Lung (tissue), 12 donors: Measurements from ENCODE around the gene USP31. TPM values are rescaled to one million over a fixed set of nuclear protein-coding genes. Genes with fewer than 3 reads are reported as not detected.

Source experiments
- ATAC-seq: fragments of 200-7000 bp; cut with Tn5 transposase; one replicate; pipeline ENCODE4 v1.9.1; 2020; ENCODE audit warnings: moderate number of reproducible peaks; ENCODE audit not compliant: insufficient read depth, low FRiP score
- DNase-seq, 3 donors: peaks; one replicate each; pipeline ENCODE4 v3.0.0-alpha.2; 2013 to 2017
- H3K27ac ChIP-seq, 2 donors: one replicate each; pipeline ENCODE4 v1.5.1; 2013; ENCODE audit warnings: mild to moderate bottlenecking in 2 of 2, moderate library complexity in 2 of 2, control low read depth in 1 of 2, inconsistent platforms in 1 of 2, low read depth in 1 of 2, low read length in 1 of 2
- H3K27me3 ChIP-seq, 3 donors: one replicate each; pipeline ENCODE4 v1.5.1; 2013; ENCODE audit warnings: low read length in 2 of 3; ENCODE audit not compliant: control insufficient read depth in 3 of 3, insufficient read depth in 3 of 3
- H3K36me3 ChIP-seq, 4 donors: one replicate each; pipeline ENCODE4 v1.5.1; 2013; ENCODE audit warnings: low read length in 4 of 4, mild to moderate bottlenecking in 1 of 4, moderate library complexity in 1 of 4; ENCODE audit not compliant: control insufficient read depth in 4 of 4, insufficient read depth in 4 of 4
- H3K4me1 ChIP-seq, 5 donors: one replicate each; pipeline ENCODE4 v1.5.1; 2013; ENCODE audit warnings: low read length in 5 of 5, mild to moderate bottlenecking in 2 of 5, moderate library complexity in 1 of 5; ENCODE audit not compliant: control insufficient read depth in 5 of 5, insufficient read depth in 5 of 5
- H3K4me3 ChIP-seq: one replicate; pipeline ENCODE4 v1.5.1; 2013; ENCODE audit warnings: mild to moderate bottlenecking, control low read depth, moderate library complexity
- H3K9ac ChIP-seq, 2 donors: one replicate each; pipeline ENCODE4 v1.5.1; 2013; ENCODE audit warnings: low read length in 2 of 2, control low read depth in 1 of 2; ENCODE audit not compliant: insufficient read depth in 1 of 2
- H3K9me3 ChIP-seq, 4 donors: one replicate each; pipeline ENCODE4 v1.5.1; 2013; ENCODE audit warnings: low read length in 3 of 4, mild to moderate bottlenecking in 1 of 4, moderate library complexity in 1 of 4; ENCODE audit not compliant: control insufficient read depth in 4 of 4, insufficient read depth in 3 of 4
- CTCF ChIP-seq: IDR thresholded peaks from 2 replicates; pipeline ENCODE4 v1.5.1; 2012; ENCODE audit warnings: mild to moderate bottlenecking; ENCODE audit errors: control extremely low read depth, extremely low read depth
- WGBS, 2 donors: extraction: QIAGEN DNeasy Blood & Tissue Kit; methylation state at CpG; one replicate each; pipeline ENCODE4 v1.1.7; 2013; 5-methylcytosine and 5-hydroxymethylcytosine counted together
- polyA plus RNA-seq, 2 donors: library from polyadenylated mRNA; stranded (reverse); fragments of 200-250 nt; gene quantifications; one replicate each; pipeline ENCODE4 v1.2.1, GENCODE V29; 2013
- total RNA-seq, 2 donors: library from RNA; depleted of rRNA in 1 of 2; stranded (reverse); fragments of >200 nt in 1 of 2; gene quantifications; one replicate each; pipeline ENCODE4 v1.2.1, GENCODE V29; 2014 to 2021
- donor health status: control.
- donor health status: control.
- donor health status: Bipolar disorder and iron deficiency.
- donor health status: healthy.
- donor health status: DM: yes; HTN: yes; CAD: no.

Gene USP31
- total and polyA plus RNA-seq, 4 donors, result 3.4 to 26.3 (median 10.0) TPM

GRCh38 chr16:23057013-23057596 lies 92.1 kb downstream of the USP31 start:
- ATAC-seq, result no peak

DNA sequence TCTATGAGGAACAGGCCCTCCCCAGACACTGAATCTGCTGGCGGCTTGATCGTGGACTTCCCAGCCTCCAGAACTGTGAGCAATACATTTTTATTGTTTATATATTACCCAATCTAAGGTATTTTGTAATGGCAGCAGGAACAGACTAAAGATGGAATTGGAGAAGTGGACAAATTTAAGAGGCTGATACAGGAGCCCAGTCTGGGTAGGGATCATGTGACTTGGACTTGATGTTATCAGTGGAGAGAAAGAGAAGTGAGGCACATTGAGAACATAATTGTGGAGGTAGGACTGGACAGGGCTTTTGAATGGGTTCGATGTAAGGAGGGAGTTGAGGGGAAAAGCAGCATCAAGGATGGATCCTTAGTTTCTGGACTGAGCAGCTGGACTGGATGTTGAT lies 93.8 kb downstream of the USP31 start:
- Histone ChIP-seq H3K36me3 (no peaks in the 10 kb centered on the region), H3K27ac (no peak overlapping the region), H3K9ac (no peak overlapping the region), H3K9me3 (peaks cover 0 to 3% (median 0%) of the 10 kb centered on the region in 4 donors), H3K27me3 (peaks cover 0 to 11% (median 2%) of the 10 kb centered on the region in 3 donors), H3K4me1 (no peaks in the 10 kb centered on the region), H3K4me3 (no peak overlapping the region)
- WGBS, 2 donors, result 69 to 76% methylated on average over 3 of the region's 3 CpGs
- TF ChIP-seq CTCF, result no peak
- ATAC-seq, result no peak
- no peak for DNase-seq

More at GRCh38 chr16:23057013-23057596, 92.1 kb downstream of the USP31 start:
- Histone ChIP-seq H3K4me1 (no peaks in the 10 kb centered on the region), H3K27me3 (peaks cover 0 to 7% (median 0%) of the 10 kb centered on the region in 3 donors), H3K27ac (no peak overlapping the region), H3K9me3 (peaks cover 0 to 3% (median 0%) of the 10 kb centered on the region in 4 donors), H3K9ac (no peak overlapping the region), H3K4me3 (no peak overlapping the region), H3K36me3 (no peaks in the 10 kb centered on the region)
- no peak for TF ChIP-seq CTCF
- DNase-seq, result no peak
- 84 to 87% methylated on average over 1 of the region's 1 CpG for WGBS, 2 donors

DNA sequence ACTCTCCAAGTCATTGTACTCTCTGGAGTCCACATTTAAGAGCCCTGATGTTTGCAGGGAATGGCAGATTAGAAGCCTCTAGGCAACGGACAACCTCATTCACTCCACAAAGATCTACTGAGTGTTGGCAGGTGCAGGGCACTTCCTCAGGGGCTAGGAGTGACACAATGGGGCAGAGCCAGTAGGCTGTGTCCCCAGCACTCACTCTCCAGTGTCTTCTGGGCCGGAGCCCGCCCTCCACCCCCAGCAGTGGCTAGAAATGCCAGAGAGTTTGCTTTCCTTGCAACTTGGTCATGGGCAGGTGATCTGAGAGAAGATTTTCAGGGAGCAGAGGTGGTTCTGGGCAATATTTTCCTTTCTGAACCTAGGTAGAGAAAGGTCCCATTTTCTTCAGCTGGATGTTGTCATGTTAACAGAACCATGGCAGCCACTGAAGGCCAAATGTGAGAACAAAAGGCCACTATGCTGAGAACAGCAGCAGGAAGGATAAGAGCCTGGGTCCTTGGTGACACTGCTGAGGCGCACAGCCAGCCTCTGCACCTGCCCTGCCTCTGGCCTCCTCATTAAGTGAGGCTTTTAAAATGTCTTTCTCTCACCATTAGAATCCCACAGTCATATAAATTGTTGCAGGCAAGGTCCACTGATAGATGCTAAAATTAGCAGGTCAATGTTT lies 96.2 kb downstream of the USP31 start:
- peaks cover 0 to 11% (median 2%) of the 10 kb centered on the region in 3 donors for H3K27me3 ChIP-seq
- no peak for ATAC-seq
- no peak for DNase-seq
- H3K4me1 ChIP-seq, result no peaks in the 10 kb centered on the region
- no peak overlapping the region for H3K9ac ChIP-seq
- WGBS, 2 donors, result 72 to 88% methylated on average over 4 of the region's 4 CpGs
- H3K4me3 ChIP-seq, result no peak overlapping the region
- no peak for TF ChIP-seq CTCF
- H3K27ac ChIP-seq, result no peak overlapping the region
- no peaks in the 10 kb centered on the region for H3K36me3 ChIP-seq
- peaks cover 0 to 3% (median 0%) of the 10 kb centered on the region in 4 donors for H3K9me3 ChIP-seq
